Cardiac muscle cell (in vitro differentiated cells and primary cell): ENCODE data around the gene HEXD. TPM values are rescaled to one million over a fixed set of nuclear protein-coding genes. Genes with fewer than 3 reads are reported as not detected.
"Not testable (repeated sequence)": the region's sequence is repeated elsewhere in the genome, so short reads cannot be mapped to it uniquely, and the experiment has no call there.

ENCODE experiments used
- DNase-seq, 2 donors: peaks; one replicate each; pipeline versions ENCODE4 v3.0.0 to v3.0.0-alpha.2; 2010 to 2017; ENCODE audit warnings: low read depth in 1 of 2, low spot score in 1 of 2
- H3K27ac ChIP-seq: fragments of 200-600 bp; sonication (generic); 2 replicates; pipeline ENCODE4 v1.5.1; 2016
- H3K27me3 ChIP-seq: fragments of 200-600 bp; sonication (generic); 2 replicates; pipeline ENCODE4 v1.6.0; 2016; ENCODE audit warnings: control low read depth
- H3K36me3 ChIP-seq: fragments of 200-600 bp; sonication (generic); 2 replicates; pipeline ENCODE4 v1.5.1; 2016; ENCODE audit warnings: control low read depth
- H3K4me1 ChIP-seq: fragments of 200-600 bp; sonication (generic); 2 replicates; pipeline ENCODE4 v1.8.1; 2017; ENCODE audit warnings: low read depth, mild to moderate bottlenecking, mixed run types
- H3K4me3 ChIP-seq: fragments of 200-600 bp; sonication (generic); 2 replicates; pipeline ENCODE4 v1.5.1; 2016; ENCODE audit warnings: mild to moderate bottlenecking
- H3K9me3 ChIP-seq: fragments of 200-600 bp; sonication (generic); 2 replicates; pipeline ENCODE4 v1.5.1; 2017; ENCODE audit warnings: low read depth, mild to moderate bottlenecking, control low read depth
- polyA plus RNA-seq: library from polyadenylated mRNA; unstranded; fragments of >200 nt; fragmentation: Nextera tagmentation; extraction: Ambion mirVana; gene quantifications from 2 replicates; pipeline ENCODE4 v1.2.1, GENCODE V29; 2016
- total RNA-seq: library from RNA; depleted of rRNA; stranded (reverse); fragments of >200 nt; gene quantifications from 2 replicates; pipeline ENCODE4 v1.2.3, GENCODE V29; 2016
- TF ChIP-seq, protein P1 (sequence below): IDR thresholded peaks from 2 replicates; pipeline ENCODE4 v1.5.1; 2012; ENCODE audit warnings: low read depth, mild to moderate bottlenecking, low read length

Gene HEXD
- total and polyA plus RNA-seq, 2 experiments from 2014 or later, result 49.9 to 58.0 TPM

- Histone ChIP-seq H3K9me3 (no peaks in the 10 kb centered on the region), H3K4me1 (peaks cover 11% of the 10 kb centered on the region), H3K4me3 (no peak overlapping the region), H3K36me3 (no peaks in the 10 kb centered on the region), H3K27ac (no peak overlapping the region), H3K27me3 (peaks cover 30% of the 10 kb centered on the region)
- no peak for DNase-seq
- TF ChIP-seq, protein P1, sequence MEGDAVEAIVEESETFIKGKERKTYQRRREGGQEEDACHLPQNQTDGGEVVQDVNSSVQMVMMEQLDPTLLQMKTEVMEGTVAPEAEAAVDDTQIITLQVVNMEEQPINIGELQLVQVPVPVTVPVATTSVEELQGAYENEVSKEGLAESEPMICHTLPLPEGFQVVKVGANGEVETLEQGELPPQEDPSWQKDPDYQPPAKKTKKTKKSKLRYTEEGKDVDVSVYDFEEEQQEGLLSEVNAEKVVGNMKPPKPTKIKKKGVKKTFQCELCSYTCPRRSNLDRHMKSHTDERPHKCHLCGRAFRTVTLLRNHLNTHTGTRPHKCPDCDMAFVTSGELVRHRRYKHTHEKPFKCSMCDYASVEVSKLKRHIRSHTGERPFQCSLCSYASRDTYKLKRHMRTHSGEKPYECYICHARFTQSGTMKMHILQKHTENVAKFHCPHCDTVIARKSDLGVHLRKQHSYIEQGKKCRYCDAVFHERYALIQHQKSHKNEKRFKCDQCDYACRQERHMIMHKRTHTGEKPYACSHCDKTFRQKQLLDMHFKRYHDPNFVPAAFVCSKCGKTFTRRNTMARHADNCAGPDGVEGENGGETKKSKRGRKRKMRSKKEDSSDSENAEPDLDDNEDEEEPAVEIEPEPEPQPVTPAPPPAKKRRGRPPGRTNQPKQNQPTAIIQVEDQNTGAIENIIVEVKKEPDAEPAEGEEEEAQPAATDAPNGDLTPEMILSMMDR, result no peak
Observed at GRCh38 chr17:82376042-82376730, 42.0 kb upstream of the HEXD start.

GRCh38 chr17:82377294-82377693 is 40.9 kb upstream of the HEXD start:
- not testable (repeated sequence) for H3K27ac ChIP-seq, H3K9me3 ChIP-seq, H3K4me3 ChIP-seq, DNase-seq, H3K4me1 ChIP-seq, H3K36me3 ChIP-seq
- peaks cover 26% of the 10 kb centered on the region for H3K27me3 ChIP-seq

GRCh38 chr17:82377924-82378740 is 40.0 kb upstream of the HEXD start:
- Histone ChIP-seq H3K9me3 (no peaks in the 10 kb centered on the region), H3K27me3 (peaks cover 26% of the 10 kb centered on the region)
- TF ChIP-seq, protein P1, result no peak

GRCh38 chr17:82378741-82379021 is 39.5 kb upstream of the HEXD start:
- H3K4me1 ChIP-seq, result no peaks in the 10 kb centered on the region
- peaks cover 23% of the 10 kb centered on the region for H3K27me3 ChIP-seq
- DNase-seq, result no peak
- no peak overlapping the region for H3K27ac ChIP-seq
- H3K4me3 ChIP-seq, result no peak overlapping the region
- no peaks in the 10 kb centered on the region for H3K36me3 ChIP-seq
- H3K9me3 ChIP-seq, result no peaks in the 10 kb centered on the region
- TF ChIP-seq, protein P1, result no peak

More at GRCh38 chr17:82377924-82378740, 40.0 kb upstream of the HEXD start:
- no peaks in the 10 kb centered on the region for H3K4me1 ChIP-seq
- DNase-seq, result no peak
- H3K27ac ChIP-seq, result no peak overlapping the region
- H3K4me3 ChIP-seq, result no peak overlapping the region
- H3K36me3 ChIP-seq, result no peaks in the 10 kb centered on the region

DNA sequence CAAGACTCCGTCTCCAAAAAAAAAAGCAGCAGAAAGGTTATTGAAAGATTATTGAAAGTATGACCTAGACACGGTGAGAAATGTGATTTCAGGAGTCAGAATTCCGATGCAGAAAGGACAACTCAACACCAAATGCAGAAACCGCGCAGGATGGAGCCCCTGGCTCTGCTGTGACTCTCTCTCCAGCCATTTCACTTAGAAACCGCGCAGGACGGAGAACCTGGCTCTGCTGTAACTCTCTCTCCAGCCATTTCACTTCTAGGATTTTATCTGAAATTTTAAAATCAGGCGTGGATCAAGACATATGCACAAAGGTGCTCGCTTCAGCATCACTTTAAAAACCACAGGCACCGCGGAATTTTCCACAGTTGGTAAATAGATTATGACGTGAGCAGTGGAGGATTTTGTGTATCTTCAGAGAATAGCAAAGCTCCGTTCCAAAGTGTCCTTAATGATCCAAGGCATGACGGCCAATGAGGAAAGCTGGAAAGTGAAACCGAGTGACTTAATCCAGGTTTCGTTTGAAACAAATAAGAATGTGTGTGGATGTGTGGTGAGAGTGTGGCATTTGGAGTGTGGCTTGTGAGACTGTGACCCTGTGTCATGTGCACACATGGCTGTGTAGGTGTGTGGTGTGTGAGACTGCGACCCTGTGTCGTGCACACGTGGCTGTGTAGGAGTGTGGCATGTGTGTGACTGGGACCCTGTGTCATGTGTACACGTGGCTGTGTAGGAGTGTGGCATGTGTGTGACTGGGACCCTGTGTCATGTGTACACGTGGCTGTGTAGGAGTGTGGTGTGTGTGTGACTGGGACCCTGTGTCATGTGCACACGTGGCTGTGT is 37.1 kb upstream of the HEXD start:
- H3K4me1 ChIP-seq, result peaks cover 4% of the 10 kb centered on the region
- H3K27ac ChIP-seq, result no peak overlapping the region
- H3K27me3 ChIP-seq, result peaks cover 10% of the 10 kb centered on the region
- TF ChIP-seq, protein P1, result no peak
- H3K4me3 ChIP-seq, result no peak overlapping the region
- no peaks in the 10 kb centered on the region for H3K36me3 ChIP-seq
- peak in 1 of 2 donors; percentile 11 for DNase-seq
- H3K9me3 ChIP-seq, result no peaks in the 10 kb centered on the region

GRCh38 chr17:82381703-82382009 is 36.5 kb upstream of the HEXD start:
- not testable (repeated sequence) for H3K4me3 ChIP-seq, H3K4me1 ChIP-seq, H3K27me3 ChIP-seq, H3K9me3 ChIP-seq, DNase-seq, H3K27ac ChIP-seq, H3K36me3 ChIP-seq

DNA sequence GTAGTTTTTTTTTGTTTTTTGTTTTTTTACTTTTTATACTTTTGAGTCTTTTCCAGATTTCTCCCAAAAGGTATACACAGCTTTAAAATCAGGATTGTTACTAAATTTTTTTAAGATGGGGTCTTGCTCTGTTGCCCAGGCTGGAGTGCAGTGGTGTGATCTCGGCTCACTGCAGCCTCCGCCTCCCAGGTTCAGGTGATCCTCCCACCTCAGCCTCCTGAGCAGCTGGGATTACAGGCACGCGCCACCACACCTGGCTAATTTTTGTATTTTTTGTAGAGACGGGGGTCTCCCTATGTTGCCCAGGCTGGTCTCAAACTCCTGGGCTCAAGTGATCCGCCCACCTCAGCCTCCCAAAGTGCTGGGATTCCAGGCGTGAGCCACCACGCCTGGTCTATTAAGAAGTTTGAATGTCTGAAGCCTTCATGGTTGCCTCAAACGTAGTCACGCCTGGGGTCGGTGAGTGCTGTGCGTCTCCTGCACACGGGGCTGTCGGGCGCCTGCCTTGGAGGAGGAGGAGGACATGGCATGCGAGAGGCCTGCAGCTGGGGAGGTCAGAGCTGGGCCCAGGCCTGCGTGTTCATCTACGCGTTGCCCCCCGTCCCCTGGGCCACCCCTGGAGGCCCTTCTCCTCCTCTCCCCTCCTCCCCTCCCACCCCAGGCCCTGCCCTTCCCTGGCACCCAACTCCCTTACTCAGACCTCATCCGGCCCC is 35.8 kb upstream of the HEXD start:
- H3K4me1 ChIP-seq, DNase-seq, H3K9me3 ChIP-seq, H3K4me3 ChIP-seq, H3K27ac ChIP-seq, H3K36me3 ChIP-seq, H3K27me3 ChIP-seq: not testable (repeated sequence)
